Spleen (tissue), 7 donors: Measurements from ENCODE around the gene GDF15.

ENCODE experiments used
- CTCF ChIP-seq, 11 experiments: fragments of 200-600 bp in 7 of 11; fragments of 450-650 bp in 4 of 11; sonication (generic) in 4 of 11; IDR thresholded peaks in 8 of 11; conservative IDR thresholded peaks in 3 of 11; 1 replicate in 7 of 11; 2 replicates in 4 of 11; pipeline versions ENCODE4 v1.4.0 to v1.8.0; 2016 to 2021; ENCODE audit warnings: antibody characterized with exemption in 11 of 11, inconsistent platforms in 4 of 11, mild to moderate bottlenecking in 1 of 11
- POLR2A ChIP-seq, 3 donors: fragments of 450-650 bp; IDR thresholded peaks; one replicate each; pipeline ENCODE4 v1.5.1; 2017; ENCODE audit warnings: antibody characterized with exemption in 3 of 3, mild to moderate bottlenecking in 1 of 3
- POLR2AphosphoS5 ChIP-seq, 3 donors: sonication (generic); formaldehyde crosslinking; IDR thresholded peaks; one replicate each; pipeline ENCODE4 v1.5.1; 2017; ENCODE audit warnings: antibody characterized with exemption in 3 of 3
- donor health status: DM: no; HTN: no; CAD: no; lungs with moderate emphysema.
- donor health status: DM: no; HTN: no; CAD: no.
- donor health status: DM: no; HTN: no; CAD: no.

- TF ChIP-seq POLR2A (IDR thresholded peaks at IDR 0.05) (no peak), CTCF (IDR thresholded peaks at IDR 0.05 in 8 of 11, conservative IDR thresholded peaks at IDR 0.05 in 3 of 11) (no peak), POLR2AphosphoS5 (IDR thresholded peaks at IDR 0.05) (no peak)
Observed at GRCh38 chr19:18412610-18413239, 26.8 kb downstream of the GDF15 start.
